Keratinocyte (primary cell): ENCODE measurements around the gene DMAC2L.

ENCODE experiments used
- EZH2 ChIP-seq: IDR thresholded peaks from one replicate; pipeline ENCODE4 v1.6.1; 2012; ENCODE audit warnings: inconsistent platforms, mild to moderate bottlenecking, low read length, moderate library complexity
- TF ChIP-seq, protein P1 (sequence below), 3 experiments: IDR thresholded peaks in 1 of 3; conservative IDR thresholded peaks in 1 of 3; optimal IDR thresholded peaks in 1 of 3; 2 replicates in 2 of 3; 3 replicates in 1 of 3; pipeline versions ENCODE3 to v1.5.1; 2011; ENCODE audit warnings: low read length in 3 of 3, mild to moderate bottlenecking in 3 of 3, moderate library complexity in 2 of 3, control low read depth in 1 of 3, inconsistent platforms in 1 of 3; ENCODE audit not compliant: insufficient read depth in 2 of 3; ENCODE audit errors: extremely low read depth in 1 of 3

DNA sequence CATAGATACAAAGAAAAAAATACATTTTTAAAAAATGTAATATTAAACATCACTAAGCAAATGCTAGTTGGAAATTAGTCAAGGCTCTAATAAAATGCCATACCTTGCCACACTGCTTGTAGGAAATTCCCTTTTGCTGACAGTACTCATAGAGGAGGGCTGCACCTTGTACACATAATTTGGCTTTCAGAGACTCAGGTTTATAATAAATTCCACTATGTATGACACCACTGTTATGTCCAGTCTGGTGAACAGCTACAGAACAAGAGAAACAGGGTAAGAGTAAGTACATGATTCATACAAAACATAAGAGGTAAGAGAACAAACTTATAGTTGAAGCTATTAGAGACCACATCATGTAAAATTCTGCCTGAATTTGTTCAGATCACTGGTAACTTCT is 10.2 kb upstream of the DMAC2L start:
- TF ChIP-seq, protein P1, sequence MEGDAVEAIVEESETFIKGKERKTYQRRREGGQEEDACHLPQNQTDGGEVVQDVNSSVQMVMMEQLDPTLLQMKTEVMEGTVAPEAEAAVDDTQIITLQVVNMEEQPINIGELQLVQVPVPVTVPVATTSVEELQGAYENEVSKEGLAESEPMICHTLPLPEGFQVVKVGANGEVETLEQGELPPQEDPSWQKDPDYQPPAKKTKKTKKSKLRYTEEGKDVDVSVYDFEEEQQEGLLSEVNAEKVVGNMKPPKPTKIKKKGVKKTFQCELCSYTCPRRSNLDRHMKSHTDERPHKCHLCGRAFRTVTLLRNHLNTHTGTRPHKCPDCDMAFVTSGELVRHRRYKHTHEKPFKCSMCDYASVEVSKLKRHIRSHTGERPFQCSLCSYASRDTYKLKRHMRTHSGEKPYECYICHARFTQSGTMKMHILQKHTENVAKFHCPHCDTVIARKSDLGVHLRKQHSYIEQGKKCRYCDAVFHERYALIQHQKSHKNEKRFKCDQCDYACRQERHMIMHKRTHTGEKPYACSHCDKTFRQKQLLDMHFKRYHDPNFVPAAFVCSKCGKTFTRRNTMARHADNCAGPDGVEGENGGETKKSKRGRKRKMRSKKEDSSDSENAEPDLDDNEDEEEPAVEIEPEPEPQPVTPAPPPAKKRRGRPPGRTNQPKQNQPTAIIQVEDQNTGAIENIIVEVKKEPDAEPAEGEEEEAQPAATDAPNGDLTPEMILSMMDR (optimal IDR thresholded peaks at IDR 0.05 in 1 of 3, IDR thresholded peaks at IDR 0.05 in 1 of 3, conservative IDR thresholded peaks at IDR 0.05 in 1 of 3; ENCODE audit: extremely low read depth in 1 of 3, insufficient read depth in 2 of 3, low read length in 3 of 3), result no peak
- no peak for TF ChIP-seq EZH2
